Suprapubic skin (tissue), 4 donors: ENCODE data around the gene TMEM217. TPM values are rescaled to one million over a fixed set of nuclear protein-coding genes. Genes with fewer than 3 reads are reported as not detected.
A peak's percentile ranks its signal among the peaks of the same experiment; 100 is the strongest.
"Not testable (repeated sequence)": the region's sequence is repeated elsewhere in the genome, so short reads cannot be mapped to it uniquely, and the experiment has no call there.

Source experiments
- DNase-seq, 2 donors: peaks; one replicate each; pipeline ENCODE4 v3.0.0-alpha.2; 2019; ENCODE audit warnings: low spot score in 2 of 2
- H3K27ac ChIP-seq: fragments of 200-600 bp; sonication (generic); one replicate; pipeline ENCODE4 v1.5.1; 2019
- H3K27me3 ChIP-seq: fragments of 200-600 bp; sonication (generic); one replicate; pipeline ENCODE4 v1.5.1; 2019
- H3K36me3 ChIP-seq: fragments of 200-600 bp; sonication (generic); one replicate; pipeline ENCODE4 v1.5.1; 2019
- H3K4me1 ChIP-seq: fragments of 200-600 bp; sonication (generic); one replicate; pipeline ENCODE4 v1.5.1; 2019
- H3K4me3 ChIP-seq: fragments of 200-600 bp; sonication (generic); one replicate; pipeline ENCODE4 v1.5.1; 2019; ENCODE audit warnings: mild to moderate bottlenecking
- H3K9me3 ChIP-seq: fragments of 200-600 bp; sonication (generic); one replicate; pipeline ENCODE4 v1.5.1; 2019
- CTCF ChIP-seq, 2 donors: fragments of 200-600 bp in 1 of 2; fragments of 450-650 bp in 1 of 2; sonication (generic) in 1 of 2; IDR thresholded peaks; one replicate each; pipeline ENCODE4 v1.5.1; 2016 to 2019; ENCODE audit warnings: antibody characterized with exemption in 2 of 2, mild to moderate bottlenecking in 1 of 2, moderate library complexity in 1 of 2
- EP300 ChIP-seq: sonication (generic); formaldehyde crosslinking; IDR thresholded peaks from one replicate; pipeline ENCODE4 v1.6.1; 2017; ENCODE audit warnings: antibody characterized with exemption
- POLR2A ChIP-seq, 2 donors: fragments of 450-650 bp; IDR thresholded peaks; one replicate each; pipeline ENCODE4 v1.6.1; 2017; ENCODE audit warnings: antibody characterized with exemption in 2 of 2, mild to moderate bottlenecking in 2 of 2, moderate library complexity in 2 of 2
- POLR2AphosphoS5 ChIP-seq, 3 donors: sonication (generic); formaldehyde crosslinking; IDR thresholded peaks; one replicate each; pipeline ENCODE4 v1.6.1; 2017; ENCODE audit warnings: antibody characterized with exemption in 3 of 3
- WGBS: methylation state at CpG from one replicate; pipeline ENCODE4 v1.1.5; 2018; 5-methylcytosine and 5-hydroxymethylcytosine counted together
- total RNA-seq, 4 donors: library from RNA; depleted of rRNA; stranded (reverse); fragments of >200 nt; gene quantifications; one replicate each; pipeline ENCODE4 v1.1.0, GENCODE V29; 2016

Gene TMEM217
- total RNA-seq, 4 donors from 2014 or later: 0.30 to 3.3 (median 2.6) TPM; not detected in 1

DNA sequence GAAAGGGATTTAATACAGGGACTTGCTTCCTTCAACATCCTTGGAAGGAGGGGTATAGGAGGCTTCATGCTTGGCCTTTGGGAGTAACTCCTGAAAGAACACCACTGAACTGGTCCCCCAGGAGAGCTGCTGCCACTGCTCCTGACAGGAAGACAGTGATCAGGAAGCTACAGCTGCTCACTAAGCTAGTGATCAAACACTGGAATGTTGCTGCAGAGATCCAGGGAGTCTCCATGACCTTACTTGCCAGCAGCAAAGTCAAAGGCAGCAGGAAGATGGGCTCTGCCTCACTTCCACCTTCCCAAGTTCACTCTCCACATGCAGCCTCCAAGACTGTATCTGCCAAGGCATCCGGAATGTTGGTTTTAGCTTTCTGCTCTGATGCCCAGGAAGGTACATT, 56.2 kb downstream of the TMEM217 start:
- no peaks in the 10 kb centered on the region for H3K36me3 ChIP-seq
- H3K27me3 ChIP-seq: no peaks in the 10 kb centered on the region
- no peak for TF ChIP-seq POLR2A (IDR thresholded peaks at IDR 0.05)
- TF ChIP-seq EP300: no peak
- peaks cover 3% of the 10 kb centered on the region for H3K4me1 ChIP-seq
- peak in 1 of 2 donors; percentile 8 for DNase-seq
- 73% methylated on average over 1 of the region's 1 CpG for WGBS
- no peak overlapping the region for H3K4me3 ChIP-seq
- no peaks in the 10 kb centered on the region for H3K9me3 ChIP-seq
- H3K27ac ChIP-seq: no peak overlapping the region

GRCh38 chr6:37200085-37200484, 57.9 kb downstream of the TMEM217 start:
- no peak overlapping the region for H3K4me3 ChIP-seq
- 61% methylated on average over 5 of the region's 5 CpGs for WGBS
- peak in 1 of 2 donors; percentile 25 for DNase-seq
- no peaks in the 10 kb centered on the region for H3K27me3 ChIP-seq
- peaks cover 3% of the 10 kb centered on the region for H3K4me1 ChIP-seq
- no peaks in the 10 kb centered on the region for H3K36me3 ChIP-seq
- H3K27ac ChIP-seq: no peak overlapping the region
- no peaks in the 10 kb centered on the region for H3K9me3 ChIP-seq
- TF ChIP-seq EP300 (no peak), POLR2A (IDR thresholded peaks at IDR 0.05) (no peak), POLR2AphosphoS5 (IDR thresholded peaks at IDR 0.05) (no peak), CTCF (IDR thresholded peaks at IDR 0.05) (no peak)

DNA sequence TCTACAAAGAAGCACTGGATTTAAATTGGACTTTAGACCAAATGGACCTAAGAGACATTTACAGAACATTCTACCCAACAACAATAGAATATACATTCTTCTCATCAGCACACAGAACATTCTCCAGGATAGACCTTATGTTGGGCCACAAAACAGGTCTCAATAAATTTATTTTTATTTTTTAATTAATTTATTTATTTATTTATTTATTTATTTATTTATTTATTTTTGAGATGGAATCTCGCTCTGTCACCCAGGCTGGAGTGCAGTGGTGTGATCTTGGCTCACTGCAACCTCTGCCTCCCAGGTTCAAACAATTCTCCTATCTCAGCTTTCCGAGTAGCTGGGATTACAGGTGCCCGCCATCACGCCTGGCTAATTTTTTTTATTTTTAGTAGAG, 61.5 kb downstream of the TMEM217 start:
- not testable (repeated sequence) for DNase-seq, H3K9me3 ChIP-seq, H3K27me3 ChIP-seq, H3K4me3 ChIP-seq, H3K36me3 ChIP-seq, H3K27ac ChIP-seq, H3K4me1 ChIP-seq
- WGBS: 66% methylated on average over 4 of the region's 4 CpGs

DNA sequence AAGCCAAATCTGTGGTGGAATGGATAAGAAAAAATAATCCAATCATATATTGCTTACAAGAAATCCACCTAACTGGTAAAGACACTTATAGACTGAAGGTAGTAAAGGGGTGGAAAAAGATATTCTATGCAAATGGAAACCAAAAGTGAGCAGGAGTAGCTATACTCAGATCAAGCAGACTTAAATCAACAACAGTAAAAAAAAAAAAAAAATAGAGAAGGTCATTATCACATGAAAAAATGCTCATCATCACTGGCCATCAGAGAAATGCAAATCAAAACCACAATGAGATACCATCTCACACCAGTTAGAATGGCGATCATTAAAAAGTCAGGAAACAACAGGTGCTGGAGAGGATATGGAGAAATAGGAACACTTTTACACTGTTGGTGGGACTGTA, 63.1 kb downstream of the TMEM217 start:
- not testable (repeated sequence) for DNase-seq, H3K9me3 ChIP-seq, H3K36me3 ChIP-seq, H3K27me3 ChIP-seq, H3K4me1 ChIP-seq, H3K27ac ChIP-seq, H3K4me3 ChIP-seq
- WGBS: 100% methylated on average over 1 of the region's 1 CpG

DNA sequence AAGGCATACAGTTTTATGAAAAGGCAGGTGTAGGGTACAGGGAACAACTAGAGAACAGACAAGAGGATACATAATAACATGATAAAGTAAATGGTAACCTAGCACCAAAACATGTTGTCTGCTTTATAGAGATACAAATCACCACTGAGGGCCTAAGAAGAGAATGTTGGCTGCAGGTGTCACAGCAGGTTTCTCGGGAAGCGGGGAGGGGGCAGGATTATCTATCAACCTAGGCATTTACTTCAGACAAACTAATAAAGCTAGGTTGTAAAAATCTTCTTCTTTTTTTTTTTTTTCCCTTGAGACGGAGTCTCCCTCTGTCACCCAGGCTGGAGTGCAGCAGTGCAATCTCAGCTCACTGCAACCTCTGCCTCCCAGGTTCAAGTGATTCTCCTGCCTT, 65.3 kb downstream of the TMEM217 start:
- TF ChIP-seq POLR2A (IDR thresholded peaks at IDR 0.05): no peak
- TF ChIP-seq POLR2AphosphoS5 (IDR thresholded peaks at IDR 0.05): no peak
- no peak for TF ChIP-seq CTCF (IDR thresholded peaks at IDR 0.05)
- TF ChIP-seq EP300: no peak
- Histone ChIP-seq H3K9me3 (no peaks in the 10 kb centered on the region), H3K36me3 (no peaks in the 10 kb centered on the region), H3K27me3 (no peaks in the 10 kb centered on the region), H3K4me3 (no peak overlapping the region), H3K4me1 (no peaks in the 10 kb centered on the region), H3K27ac (no peak overlapping the region)
- 89% methylated on average over 3 of the region's 3 CpGs for WGBS
- DNase-seq: no peak

GRCh38 chr6:37190159-37190535, 67.8 kb downstream of the TMEM217 start:
- no peak overlapping the region for H3K4me3 ChIP-seq
- no peak for DNase-seq
- H3K27me3 ChIP-seq: no peaks in the 10 kb centered on the region
- no peak overlapping the region for H3K27ac ChIP-seq
- H3K36me3 ChIP-seq: no peaks in the 10 kb centered on the region
- no peaks in the 10 kb centered on the region for H3K4me1 ChIP-seq
- no peak for TF ChIP-seq POLR2A (IDR thresholded peaks at IDR 0.05)
- TF ChIP-seq CTCF (IDR thresholded peaks at IDR 0.05): no peak
- no peak for TF ChIP-seq EP300
- no peak for TF ChIP-seq POLR2AphosphoS5 (IDR thresholded peaks at IDR 0.05)
- H3K9me3 ChIP-seq: no peaks in the 10 kb centered on the region
- WGBS: 78% methylated on average over 1 of the region's 1 CpG

DNA sequence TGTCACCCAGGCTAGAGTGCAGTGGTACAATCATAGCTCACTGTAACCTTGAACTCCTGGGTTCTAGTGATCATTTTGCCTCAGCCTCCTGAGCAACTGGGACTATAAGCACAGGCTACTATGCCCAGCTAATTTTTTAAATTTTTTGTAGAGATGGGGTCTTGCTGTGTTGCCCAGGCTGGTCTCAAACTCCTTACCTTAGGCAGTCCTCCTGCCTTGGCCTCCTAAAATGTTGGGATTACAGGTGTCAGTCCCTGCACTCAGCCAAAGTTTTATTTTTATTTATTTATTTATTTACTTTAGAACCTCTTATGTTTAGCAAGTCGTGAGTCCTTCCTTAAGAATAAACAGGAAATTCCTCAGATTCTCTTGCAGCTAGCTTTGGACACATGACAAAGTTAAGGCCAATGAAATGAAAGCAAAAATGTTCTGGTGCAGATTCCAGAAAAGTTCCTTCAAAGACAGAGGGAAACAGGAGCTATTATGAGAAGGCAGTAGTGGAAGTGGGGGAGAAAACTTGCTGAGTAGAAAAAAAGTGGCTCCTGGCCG, 68.9 kb downstream of the TMEM217 start:
- Histone ChIP-seq H3K4me3 (no peak overlapping the region), H3K27me3 (no peaks in the 10 kb centered on the region), H3K9me3 (no peaks in the 10 kb centered on the region), H3K27ac (no peak overlapping the region), H3K4me1 (no peaks in the 10 kb centered on the region), H3K36me3 (no peaks in the 10 kb centered on the region)
- no peak for TF ChIP-seq POLR2AphosphoS5 (IDR thresholded peaks at IDR 0.05)
- TF ChIP-seq POLR2A (IDR thresholded peaks at IDR 0.05): no peak
- no peak for TF ChIP-seq CTCF (IDR thresholded peaks at IDR 0.05)
- TF ChIP-seq EP300: no peak
- 76% methylated on average over 2 of the region's 2 CpGs for WGBS
- DNase-seq: no peak
